GM12878 (cell line): ENCODE measurements around the gene IMMT. TPM values are rescaled to one million over a fixed set of nuclear protein-coding genes. Genes with fewer than 3 reads are reported as not detected.

ENCODE experiments used
- ATAC-seq: fragments of 200-7000 bp; cut with Tn5 transposase; 3 replicates; pipeline ENCODE4 v1.9.1; 2020; ENCODE audit warnings: mild to moderate bottlenecking, moderate library complexity
- BruUV-seq: library from RNA; stranded (reverse); fragments of 400-500 nt; replicated peaks from 2 replicates; lab custom pipeline; 2021; lab: Mats Ljungman, UMichigan
- CTCF ChIA-PET: fragments of 300-600 bp; sonication (Branson Sonifier 250); formaldehyde crosslinking; extraction: SDS; loops from one replicate; lab custom pipeline; 2021; ENCODE audit warnings: inconsistent platforms; lab: Yijun Ruan, JAX
- POLR2A ChIA-PET: fragments of 350-600 bp; formaldehyde crosslinking; extraction: SDS; loops from one replicate; lab custom pipeline; 2021; ENCODE audit warnings: inconsistent platforms; lab: Charles Lee
- RAD21 ChIA-PET: fragments of 300-600 bp; sonication (Branson Sonifier 250); formaldehyde crosslinking; loops from one replicate; lab custom pipeline; 2023; ENCODE audit warnings: antibody characterized with exemption; ENCODE audit not compliant: unreplicated experiment; lab: Charles Lee
- SMC1A ChIA-PET: fragments of 300-600 bp; sonication (Branson Sonifier 250); formaldehyde crosslinking; loops from one replicate; lab custom pipeline; 2023; ENCODE audit not compliant: unreplicated experiment, uncharacterized antibody; lab: Charles Lee
- DNase-seq: peaks from one replicate; pipeline ENCODE4 v3.0.0-alpha.2; 2011; ENCODE audit warnings: low read depth, low spot score
- FAIRE-seq: peaks from 3 replicates; lab custom pipeline; 2011; peaks lifted over from hg19 to GRCh38; lab: Jason Lieb, UNC
- H2AFZ ChIP-seq: 2 replicates; pipeline ENCODE4 v1.6.0; 2011; ENCODE audit warnings: low read depth, low read length, control low read depth; ENCODE audit not compliant: control insufficient read depth
- H3K27ac ChIP-seq: 2 replicates; pipeline ENCODE4 v1.5.1; 2011; ENCODE audit warnings: control low read depth; ENCODE audit not compliant: control insufficient read depth, insufficient read depth
- H3K27me3 ChIP-seq, 2 experiments: replicated peaks in 1 of 2; 2 replicates each; pipeline versions ENCODE4 v1.6.0 to v1.6.1; 2011; ENCODE audit warnings: low read length in 1 of 2; ENCODE audit not compliant: control insufficient read depth in 2 of 2, insufficient read depth in 2 of 2
- H3K36me3 ChIP-seq, 2 experiments: 2 replicates each; pipeline ENCODE4 v1.5.1; 2011; ENCODE audit warnings: low read length in 1 of 2; ENCODE audit not compliant: control insufficient read depth in 2 of 2, insufficient read depth in 2 of 2
- H3K4me1 ChIP-seq: 2 replicates; pipeline ENCODE4 v1.6.1; 2011; ENCODE audit warnings: mild to moderate bottlenecking, low read length, moderate library complexity, mixed read lengths; ENCODE audit not compliant: control insufficient read depth, insufficient read depth
- H3K4me2 ChIP-seq: 2 replicates; pipeline ENCODE4 v1.6.0; 2011; ENCODE audit warnings: control low read depth; ENCODE audit not compliant: control insufficient read depth, insufficient read depth
- H3K4me3 ChIP-seq: fragments of 200-600 bp; sonication (generic); 2 replicates; pipeline ENCODE4 v1.5.1; 2016
- H3K79me2 ChIP-seq: 2 replicates; pipeline ENCODE4 v1.6.0; 2011; ENCODE audit warnings: low read length; ENCODE audit not compliant: control insufficient read depth, insufficient read depth
- H3K9ac ChIP-seq: 2 replicates; pipeline ENCODE4 v1.8.0; 2011; ENCODE audit warnings: low read length, control low read depth, mixed read lengths; ENCODE audit not compliant: control insufficient read depth, insufficient read depth
- H3K9me3 ChIP-seq: replicated peaks from 3 replicates; pipeline ENCODE4 v1.5.1; 2011; ENCODE audit warnings: mild to moderate bottlenecking, low read length; ENCODE audit not compliant: control insufficient read depth, insufficient read depth
- H4K20me1 ChIP-seq: 2 replicates; pipeline ENCODE4 v1.6.0; 2011; ENCODE audit not compliant: control insufficient read depth, insufficient read depth
- ASH2L ChIP-seq: fragments of 300-600, 200-600 bp; sonication (generic); IDR thresholded peaks from 2 replicates; pipeline ENCODE4 v1.6.1; 2017; ENCODE audit warnings: low read depth, mild to moderate bottlenecking, borderline replicate concordance
- HDAC6 ChIP-seq: fragments of 200-600 bp; sonication (generic); IDR thresholded peaks from one replicate; pipeline ENCODE4 v1.8.0; 2017; ENCODE audit warnings: antibody characterized with exemption; ENCODE audit not compliant: unreplicated experiment
- IRF5 ChIP-seq: fragments of 450-650 bp; IDR thresholded peaks from 2 replicates; pipeline ENCODE4 v1.6.1; 2017; ENCODE audit warnings: borderline replicate concordance
- KLF5 ChIP-seq: fragments of 450-650 bp; IDR thresholded peaks from 2 replicates; pipeline ENCODE4 v1.6.1; 2014; ENCODE audit warnings: mild to moderate bottlenecking; ENCODE audit not compliant: partially characterized antibody
- NFYB ChIP-seq: IDR thresholded peaks from 2 replicates; pipeline ENCODE4 v1.6.1; 2011; ENCODE audit warnings: low read depth, mild to moderate bottlenecking, low read length, improper control_type of control experiment, moderate library complexity; ENCODE audit not compliant: insufficient read depth
- NR2C1 ChIP-seq: fragments of 450-650 bp; IDR thresholded peaks from 2 replicates; pipeline ENCODE4 v1.6.1; 2017; ENCODE audit warnings: antibody characterized with exemption, mild to moderate bottlenecking, moderate library complexity
- NRF1 ChIP-seq: conservative IDR thresholded peaks from 2 replicates; pipeline ENCODE4 v1.6.1; 2011; ENCODE audit warnings: mild to moderate bottlenecking, low read depth, low read length, improper control_type of control experiment
- RB1 ChIP-seq: fragments of 450-650 bp; formaldehyde crosslinking; IDR thresholded peaks from 2 replicates; pipeline ENCODE4 v1.6.1; 2017; ENCODE audit warnings: mild to moderate bottlenecking, borderline replicate concordance
- SMAD5 ChIP-seq: IDR thresholded peaks from 2 replicates; pipeline ENCODE4 v1.6.1; 2016; ENCODE audit warnings: antibody characterized with exemption, low read depth
- SMARCA5 ChIP-seq: fragments of 450-650 bp; IDR thresholded peaks from 2 replicates; pipeline ENCODE4 v1.6.1; 2017; ENCODE audit warnings: mild to moderate bottlenecking
- SREBF2 ChIP-seq: IDR thresholded peaks from 2 replicates; pipeline ENCODE4 v1.6.1; 2012; ENCODE audit warnings: mild to moderate bottlenecking, low read length
- TARDBP ChIP-seq: IDR thresholded peaks from 2 replicates; pipeline ENCODE4 v1.6.1; 2016; ENCODE audit warnings: borderline replicate concordance
- TBL1XR1 ChIP-seq: IDR thresholded peaks from 2 replicates; pipeline ENCODE4 v1.6.1; 2012; ENCODE audit warnings: low read depth, low read length, improper control_type of control experiment
- YY1 ChIP-seq: IDR thresholded peaks from 2 replicates; pipeline ENCODE4 v1.6.1; 2011; ENCODE audit warnings: low read depth, mild to moderate bottlenecking, low read length
- ZBTB11 ChIP-seq: fragments of 450-650 bp; formaldehyde crosslinking; IDR thresholded peaks from 2 replicates; pipeline ENCODE4 v1.5.0; 2022; ENCODE audit warnings: mild to moderate bottlenecking, missing genetic modification characterization
- ZNF274 ChIP-seq: IDR thresholded peaks from one replicate; pipeline ENCODE4 v1.8.0; 2011; ENCODE audit not compliant: insufficient read length, insufficient read depth
- ZNF384 ChIP-seq: IDR thresholded peaks from 2 replicates; pipeline ENCODE4 v1.6.1; 2012; ENCODE audit warnings: low read depth, mild to moderate bottlenecking, low read length, improper control_type of control experiment, borderline replicate concordance
- ZZZ3 ChIP-seq: IDR thresholded peaks from 2 replicates; pipeline ENCODE4 v1.6.1; 2011; ENCODE audit warnings: low read depth; ENCODE audit not compliant: control insufficient read depth, insufficient read length
- WGBS: methylation state at CpG from one replicate; pipeline ENCODE4 v1.1.6; 2016; ENCODE audit warnings: low lambda C conversion rate; ENCODE audit not compliant: insufficient replicate concordance, insufficient coverage; ENCODE audit errors: missing lambda C conversion rate; 5-methylcytosine and 5-hydroxymethylcytosine counted together
- in situ Hi-C: fragments of 300-500 bp; cut with MboI; formaldehyde crosslinking; loops from 9 replicates; pipeline ENCODE4 v1.14.3; 2018; ENCODE audit warnings: mixed read lengths
- intact Hi-C: fragments of 100-400 bp; cut with micrococcal nuclease; formaldehyde crosslinking; loops from one replicate; pipeline ENCODE4 v1.14.2; 2022; ENCODE audit not compliant: unreplicated experiment
- polyA plus RNA-seq, 11 experiments: library from polyadenylated mRNA; depleted of rRNA in 4 of 11; unstranded in 6 of 11; stranded (reverse) in 5 of 11; fragments of >200 nt; fragmentation: Nextera tagmentation in 4 of 11; fragmentation: Illumina TruSeq in 1 of 11; extraction: Ambion mirVana in 4 of 11; extraction: Trizol in 1 of 11; gene quantifications; 1 replicate in 1 of 11; 2 replicates in 10 of 11; pipeline versions ENCODE4 v1.2.1 to v1.2.3, GENCODE V29; 2011 to 2016; ENCODE audit warnings: inconsistent platforms in 2 of 11, missing spikeins in 2 of 11, low read depth in 1 of 11
- total RNA-seq, 4 experiments: library from RNA; depleted of rRNA in 3 of 4; stranded (reverse); fragments of >200 nt in 3 of 4; fragmentation: Illumina TruSeq in 1 of 4; extraction: Trizol in 1 of 4; gene quantifications; 2 replicates each; pipeline versions ENCODE4 v1.2.1 to v1.2.3, GENCODE V29; 2013 to 2021

IMMT gene
- total and polyA plus RNA-seq, 10 of the 15 experiments (the other 5 are each of a cell fraction or from before 2014, with no cell fraction given): 78.4 to 149 (median 98.7) TPM

- ChIA-PET POLR2A (interaction anchor here (0.5 to 1.9 kb wide), 12 partner anchors 9 to 538 kb away, joined by 3 to 8 read pairs (median 3); partner anchors contain the start of gene IMMT), SMC1A (interaction anchor here (0.6 to 3.2 kb wide), 18 partner anchors 8 to 403 kb away, joined by 3 to 12 read pairs (median 4); no protein-coding TSS in a partner anchor), CTCF (interaction anchor here (0.6 to 3.9 kb wide), 11 partner anchors 12 to 292 kb away, joined by 3 to 23 read pairs (median 4); partner anchors contain the start of gene IMMT), RAD21 (interaction anchor here (0.7 to 2.1 kb wide), 10 partner anchors 13 to 282 kb away, joined by 3 to 16 read pairs (median 4); partner anchors contain the start of gene ST3GAL5)
- intact Hi-C loops: no loop called here
- peak within 1 kb of the TSS; percentile 93 for H3K9ac ChIP-seq
- ATAC-seq (peak; percentile 95), FAIRE-seq (peak; percentile 73), DNase-seq (peak; percentile 90)
- peak within 1 kb of the TSS; percentile 91 for H3K27ac ChIP-seq
- H4K20me1 ChIP-seq: no peaks in the 10 kb centered on the region
- TSS peak; percentile 71 for BruUV-seq
- no peaks in the 10 kb centered on the region for H3K27me3 ChIP-seq
- peaks cover 79% of the 10 kb centered on the region for H3K79me2 ChIP-seq
- in situ Hi-C loops: no loop called here
- H3K36me3 ChIP-seq: peaks cover 2 to 13% of the 10 kb centered on the region in 2 experiments; a peak in 3 of 4 replicates
- H3K4me1 ChIP-seq: no peaks in the 10 kb centered on the region
- peak within 1 kb of the TSS; percentile 63 for H3K4me2 ChIP-seq
- WGBS: under 1% methylated on average over 44 of the region's 44 CpGs
- H3K9me3 ChIP-seq: peaks cover 2% of the 10 kb centered on the region; the same call in 2 of the 3 replicates
- H3K4me3 ChIP-seq: peak within 1 kb of the TSS; percentile 88
- H2AFZ ChIP-seq: peak within 1 kb of the TSS; percentile 99
- TF ChIP-seq SMARCA5: no peak
- TF ChIP-seq TARDBP: peak; percentile 61; the same call in 1 of the 2 replicates
- TF ChIP-seq RB1: peak; percentile 60; the same call in 1 of the 2 replicates
- TF ChIP-seq NR2C1: peak; percentile 84
- TF ChIP-seq SMAD5: peak; percentile 95
- no peak for TF ChIP-seq ZBTB11
- no peak for TF ChIP-seq IRF5
- peak; percentile 73; the same call in 1 of the 2 replicates for TF ChIP-seq ASH2L
- TF ChIP-seq HDAC6: peak; percentile 36
- TF ChIP-seq NFYB: peak; percentile 81; the same call in 1 of the 2 replicates
- no peak for TF ChIP-seq ZNF274
- no peak for TF ChIP-seq ZZZ3
- no peak for TF ChIP-seq SREBF2
- TF ChIP-seq TBL1XR1: 0 out of 2 replicates have a peak, but pooled peaks have one; percentile 9
- peak; percentile 98 for TF ChIP-seq YY1
- no peak for TF ChIP-seq ZNF384
- no peak for TF ChIP-seq NRF1
- TF ChIP-seq KLF5: peak; percentile 99
These were observed 89.0 kb downstream of the IMMT start, which contains the start of gene PTCD3 for GRCh38 chr2:86105969-86106945. Gene PTCD3, plus strand, starts transcription at chr2:86106235. Its CDS starts 13 bp downstream, at chr2:86106248.
